Measurements from ENCODE around the gene MTURN.
"Not testable (repeated sequence)": the region's sequence is repeated elsewhere in the genome, so short reads cannot be mapped to it uniquely, and the experiment has no call there.

MTURN gene

GRCh38 chr7:30134611-30135300 is at the start of gene MTURN:
TSS of gene MTURN (plus strand) at chr7:30134986. CDS start at chr7:30135137, 151 bp downstream.
- peak; percentile 52 to 71 for DNase-seq (ENCODE audit: extremely low read depth in 1 of 2, low read depth in 1 of 2)

GRCh38 chr7:30086529-30086928 is 48.3 kb upstream of the MTURN start:
- DNase-seq (ENCODE audit: extremely low read depth in 1 of 2, low read depth in 1 of 2), result no peak

GRCh38 chr7:30087371-30087770 is 47.4 kb upstream of the MTURN start:
- DNase-seq (ENCODE audit: extremely low read depth in 1 of 2, low read depth in 1 of 2), result no peak

DNA sequence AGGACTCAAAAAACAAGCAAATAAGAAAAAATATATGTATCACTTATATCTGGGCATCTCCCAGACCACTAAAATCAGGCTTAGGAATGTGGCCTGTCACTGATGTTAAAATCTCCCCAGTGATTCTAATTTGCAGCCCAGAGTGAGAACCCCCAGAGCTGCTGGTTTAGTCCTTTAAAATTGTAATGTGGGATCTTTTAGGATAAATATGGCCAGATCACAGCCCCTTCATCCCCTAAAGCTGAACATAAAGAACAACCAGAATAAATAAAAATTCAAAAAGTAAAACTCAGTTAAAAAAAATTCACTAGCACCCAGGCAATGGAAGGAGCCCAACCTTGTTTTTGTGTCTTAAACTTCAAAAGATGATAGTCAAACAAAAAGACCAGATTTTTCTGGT is 46.4 kb upstream of the MTURN start:
- DNase-seq (ENCODE audit: extremely low read depth in 1 of 2, low read depth in 1 of 2), result no peak

GRCh38 chr7:30090111-30090510 is 44.7 kb upstream of the MTURN start:
- DNase-seq (ENCODE audit: extremely low read depth in 1 of 2, low read depth in 1 of 2), result no peak

DNA sequence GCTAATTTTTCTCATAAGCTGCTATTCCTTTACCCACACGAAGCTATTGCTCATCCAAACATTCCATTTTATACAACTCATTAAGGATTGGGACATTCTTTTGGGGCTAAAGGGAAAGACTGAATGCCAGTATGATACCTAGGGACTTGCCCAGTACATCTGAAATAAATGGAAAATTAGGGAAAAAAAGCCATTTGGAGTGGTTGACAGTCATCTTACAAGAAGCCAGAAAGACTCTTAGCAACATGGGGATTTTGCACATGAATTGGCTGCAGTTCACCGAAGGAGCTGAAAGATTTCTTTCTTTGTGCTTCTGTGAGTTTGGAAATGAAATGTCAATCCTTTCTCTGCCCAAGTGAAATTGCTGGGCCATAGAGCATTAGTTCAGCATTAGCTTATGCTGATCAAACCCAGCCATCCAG is 43.3 kb upstream of the MTURN start:
- DNase-seq (ENCODE audit: extremely low read depth in 1 of 2, low read depth in 1 of 2), result no peak

- no peak for DNase-seq (ENCODE audit: extremely low read depth in 1 of 2, low read depth in 1 of 2)
These were observed 42.8 kb upstream of the MTURN start for GRCh38 chr7:30091987-30092386.

DNA sequence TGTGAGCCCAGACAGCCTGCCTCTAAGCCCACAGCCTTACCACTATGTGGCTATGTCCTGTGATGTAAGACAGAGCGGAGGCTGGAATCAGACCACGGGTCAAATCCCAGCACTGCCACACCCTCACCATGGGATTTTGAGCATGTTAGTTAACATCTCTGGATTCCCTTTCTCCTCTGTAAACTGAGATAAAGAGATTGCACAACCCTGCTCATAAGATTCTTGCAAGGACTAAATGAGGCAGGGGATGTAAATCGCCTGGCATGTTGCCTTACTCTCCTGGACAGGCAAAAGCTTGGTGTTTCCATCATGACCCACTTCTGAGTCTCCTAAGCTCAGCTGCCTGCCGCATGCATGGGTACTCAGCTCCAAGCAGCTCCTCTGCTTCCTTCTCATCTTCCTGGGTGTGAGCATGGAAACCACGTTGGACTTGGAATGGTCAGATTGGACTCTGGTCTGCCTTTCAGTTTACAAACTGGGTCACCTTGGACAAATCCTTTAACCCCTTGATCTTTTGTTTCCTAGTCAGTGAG is 41.3 kb upstream of the MTURN start:
- DNase-seq (ENCODE audit: extremely low read depth in 1 of 2, low read depth in 1 of 2), result no peak

DNA sequence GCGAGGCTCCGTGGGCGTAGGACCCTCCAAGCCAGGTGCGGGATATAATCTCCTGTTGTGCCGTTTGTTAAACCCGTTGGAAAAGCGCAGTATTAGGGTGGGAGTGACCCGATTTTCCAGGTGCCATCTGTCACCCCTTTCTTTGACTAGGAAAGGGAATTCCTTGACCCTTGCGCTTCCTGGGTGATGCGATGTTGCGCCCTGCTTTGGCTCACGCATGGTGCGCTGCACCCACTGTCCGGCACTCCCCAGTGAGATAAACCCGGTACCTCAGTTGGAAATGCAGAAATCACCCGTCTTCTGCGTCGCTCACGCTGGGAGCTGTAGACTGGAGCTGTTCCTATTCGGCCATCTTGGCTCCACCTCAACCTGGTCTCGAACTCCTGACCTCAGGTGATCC is 36.2 kb upstream of the MTURN start:
- DNase-seq (ENCODE audit: extremely low read depth in 1 of 2, low read depth in 1 of 2), result not testable (repeated sequence)

GRCh38 chr7:30102281-30102680 is 32.5 kb upstream of the MTURN start:
- DNase-seq (ENCODE audit: extremely low read depth in 1 of 2, low read depth in 1 of 2), result no peak

- no peak for DNase-seq (ENCODE audit: extremely low read depth in 1 of 2, low read depth in 1 of 2)
These were observed 30.6 kb upstream of the MTURN start for GRCh38 chr7:30104157-30104556.

DNA sequence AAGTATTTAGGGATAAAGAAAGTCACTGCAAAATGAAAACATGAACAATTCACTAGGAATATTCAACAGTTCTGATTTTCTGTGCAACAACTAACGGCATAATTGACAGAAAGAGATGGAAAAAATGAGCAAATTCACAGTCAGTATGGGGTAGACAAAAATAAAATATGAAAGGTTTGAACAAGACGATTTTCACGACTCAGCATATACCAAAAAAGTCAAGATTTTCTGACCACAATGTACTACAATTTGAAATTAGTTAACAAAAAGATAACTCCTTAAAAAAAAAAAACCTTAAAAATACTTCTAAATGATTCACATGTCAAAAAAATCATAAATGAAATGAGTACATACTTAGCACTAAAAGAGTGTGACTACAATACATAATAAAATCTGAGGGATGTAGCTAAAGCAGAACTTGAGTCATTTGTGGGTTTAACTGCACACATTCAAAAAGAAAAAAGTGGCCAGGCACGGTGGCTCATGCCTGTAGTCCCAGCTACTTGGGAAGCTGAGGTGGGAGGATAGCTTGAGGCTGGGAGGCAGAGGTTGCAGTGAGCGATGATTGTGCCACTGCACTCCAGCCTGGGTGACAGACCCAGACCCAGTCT is 22.6 kb upstream of the MTURN start:
- DNase-seq (ENCODE audit: extremely low read depth in 1 of 2, low read depth in 1 of 2), result no peak

DNA sequence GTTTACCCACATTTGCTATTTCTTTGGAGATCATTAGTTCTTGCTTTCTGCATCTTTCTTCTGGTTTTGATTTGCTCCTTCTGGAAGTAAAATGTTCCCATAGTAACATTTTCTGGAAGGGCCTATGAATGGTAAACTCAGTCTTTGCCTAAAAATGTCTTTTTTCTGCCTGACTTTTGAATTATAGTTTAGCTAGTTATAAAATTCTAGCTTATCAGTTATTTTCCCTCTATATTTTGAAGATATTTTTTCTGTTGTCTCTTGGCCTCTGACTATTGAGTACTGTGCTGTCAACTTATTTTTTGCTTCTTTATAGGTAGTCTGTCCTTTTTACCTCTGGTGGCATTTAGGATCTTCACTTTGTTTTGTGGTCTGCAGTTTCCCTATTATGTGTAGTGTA is 21.6 kb upstream of the MTURN start:
- DNase-seq (ENCODE audit: extremely low read depth in 1 of 2, low read depth in 1 of 2), result no peak

DNA sequence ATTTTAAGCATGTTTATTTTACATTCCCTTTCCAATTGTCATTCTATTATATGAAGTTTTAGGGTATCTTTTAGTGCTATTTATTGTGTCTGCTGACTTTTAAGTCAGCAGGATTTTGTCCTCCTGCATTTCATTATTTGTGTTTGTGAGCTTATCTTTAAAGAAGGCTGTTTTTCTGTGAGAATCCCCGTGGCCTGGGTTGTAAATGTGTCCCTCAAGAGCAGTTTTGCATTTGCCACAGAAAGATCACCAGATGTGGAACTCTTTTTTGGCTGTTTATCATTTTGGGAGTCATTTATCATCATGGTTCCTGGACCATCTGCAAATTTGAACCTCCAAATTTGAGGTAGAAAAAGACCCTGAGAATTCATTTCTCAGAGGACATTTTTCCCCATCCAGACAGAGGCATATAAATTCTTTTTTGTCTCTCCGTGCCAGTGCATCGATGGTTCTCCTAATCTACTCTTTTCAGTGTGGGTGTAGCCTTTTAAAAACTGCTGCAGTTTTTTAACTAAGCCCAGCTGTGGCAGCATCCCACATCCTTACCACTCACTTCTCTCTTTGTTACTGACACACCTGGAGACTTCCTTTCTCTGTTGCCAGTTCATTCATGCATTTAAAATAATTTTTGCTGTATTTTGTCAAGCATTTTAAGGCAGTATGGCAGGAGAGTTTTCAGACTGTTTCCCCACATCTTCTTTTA is 20.1 kb upstream of the MTURN start:
- no peak for DNase-seq (ENCODE audit: extremely low read depth in 1 of 2, low read depth in 1 of 2)

GRCh38 chr7:30115709-30116297 is 19.0 kb upstream of the MTURN start:
- DNase-seq (ENCODE audit: extremely low read depth in 1 of 2, low read depth in 1 of 2), result no peak

- no peak for DNase-seq (ENCODE audit: extremely low read depth in 1 of 2, low read depth in 1 of 2)
These were observed 18.0 kb upstream of the MTURN start for GRCh38 chr7:30116771-30117170.

DNA sequence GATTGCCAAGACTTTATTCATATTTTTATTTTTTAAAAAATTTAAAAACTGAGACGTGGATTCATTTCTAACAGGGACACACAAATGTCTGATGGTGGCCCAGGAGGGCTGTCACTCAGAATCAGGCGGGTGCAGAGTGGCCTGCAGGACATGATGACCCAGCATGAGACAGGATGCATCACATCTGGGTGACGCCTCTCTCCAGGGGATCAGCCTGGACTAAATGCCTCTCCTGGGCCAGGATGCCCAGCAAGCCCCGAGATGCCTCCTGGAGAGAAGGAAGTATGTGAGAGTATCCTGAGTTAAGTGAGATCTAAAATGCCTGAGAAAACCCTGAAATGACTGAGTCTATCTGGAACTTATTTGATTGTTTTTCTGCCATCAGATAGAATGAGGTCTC is 16.9 kb upstream of the MTURN start:
- DNase-seq (ENCODE audit: extremely low read depth in 1 of 2, low read depth in 1 of 2), result no peak

GRCh38 chr7:30119890-30120577 is 14.8 kb upstream of the MTURN start:
- no peak for DNase-seq (ENCODE audit: extremely low read depth in 1 of 2, low read depth in 1 of 2)

- DNase-seq (ENCODE audit: extremely low read depth in 1 of 2, low read depth in 1 of 2), result no peak
These were observed 813 bp upstream of the MTURN start for GRCh38 chr7:30133736-30134610.
